ENCODE measurements around the gene TRMT2A. TPM values are rescaled to one million over a fixed set of nuclear protein-coding genes. Genes with fewer than 3 reads are reported as not detected.

TRMT2A gene
- total RNA-seq, 1 donor from 2014 or later, result 31.8 TPM

DNA sequence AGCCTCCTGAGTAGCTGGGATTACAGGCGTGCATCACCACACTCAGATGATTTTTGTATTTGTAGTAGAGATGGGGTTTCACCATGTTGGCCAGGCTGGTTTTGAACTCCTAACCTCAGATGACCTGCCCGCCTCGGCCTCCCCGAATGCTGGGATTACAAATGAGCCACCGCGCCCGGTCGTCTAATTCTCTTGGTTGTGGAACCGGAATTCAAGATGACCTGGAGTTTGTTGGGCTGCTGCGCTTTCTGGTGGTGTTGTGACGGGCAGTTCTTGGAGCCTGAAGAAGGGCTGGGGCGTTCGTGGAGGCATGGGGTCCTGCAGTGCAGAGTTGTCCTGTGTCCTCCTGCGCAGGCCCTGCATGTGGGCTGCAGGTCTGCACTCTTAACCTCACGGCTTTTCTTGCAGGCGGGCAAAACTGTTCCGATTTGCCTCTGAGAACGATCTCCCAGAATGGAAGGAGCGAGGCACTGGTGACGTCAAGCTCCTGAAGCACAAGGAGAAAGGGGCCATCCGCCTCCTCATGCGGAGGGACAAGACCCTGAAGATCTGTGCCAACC lies 4.9 kb upstream of the TRMT2A start:
- H3K9me3 ChIP-seq (ENCODE audit: control insufficient read depth in 3 of 3, low read length in 3 of 3), result no peaks in the 10 kb centered on the region
- no peak overlapping the region for H3K9ac ChIP-seq (ENCODE audit: low read depth in 1 of 3, low read length in 3 of 3)
- no peaks in the 10 kb centered on the region for H3K27me3 ChIP-seq (ENCODE audit: control insufficient read depth in 3 of 3, insufficient read depth in 3 of 3, low read length in 3 of 3)
- no peak overlapping the region for H3K27ac ChIP-seq (ENCODE audit: low read depth, low read length)
- no peak overlapping the region for H3K4me3 ChIP-seq (ENCODE audit: low read length in 3 of 3)
- H3K36me3 ChIP-seq (ENCODE audit: control insufficient read depth in 3 of 3, insufficient read depth in 3 of 3, low read length in 3 of 3), result peaks cover 40 to 53% (median 43%) of the 10 kb centered on the region in 3 donors
- H3K4me1 ChIP-seq (ENCODE audit: control insufficient read depth in 3 of 3, insufficient read depth in 3 of 3, low read length in 3 of 3), result peaks cover 21 to 60% (median 36%) of the 10 kb centered on the region in 3 donors

DNA sequence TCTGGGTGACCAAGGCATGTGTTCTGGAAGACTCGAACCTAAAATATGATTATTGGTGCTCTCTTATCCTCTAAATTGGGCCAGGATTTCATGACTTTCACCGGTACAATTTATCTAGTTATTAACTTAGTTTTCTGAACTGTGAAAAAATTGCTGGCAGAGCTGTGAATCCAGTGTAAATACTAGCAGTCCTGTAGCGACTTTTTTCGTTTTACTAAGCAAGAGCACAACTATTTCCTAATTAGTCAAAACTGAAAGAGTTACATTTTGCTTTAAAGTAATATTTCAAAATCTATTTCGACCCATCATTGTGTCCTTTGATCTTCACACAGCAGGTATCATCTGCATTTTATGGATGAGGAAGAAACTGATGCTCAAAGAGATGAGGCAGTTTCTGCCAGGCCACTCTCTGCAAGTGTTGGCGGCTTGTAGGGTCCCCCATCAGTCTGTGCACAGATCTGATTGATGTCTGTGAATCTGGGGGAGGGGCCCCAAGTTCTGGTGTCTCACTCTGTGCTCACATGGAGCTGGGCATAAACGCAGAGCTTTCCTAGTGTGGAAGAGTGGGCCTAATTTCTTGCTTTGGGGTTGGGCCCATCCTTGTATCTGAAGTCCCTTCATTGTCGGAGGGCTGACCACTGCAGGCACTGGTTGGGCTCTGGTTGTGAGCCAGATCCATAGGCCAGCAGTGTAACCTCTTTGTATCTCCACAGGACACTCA lies 1.4 kb upstream of the TRMT2A start:
- H3K9me3 ChIP-seq (ENCODE audit: control insufficient read depth in 3 of 3, low read length in 3 of 3), result no peaks in the 10 kb centered on the region
- H3K9ac ChIP-seq (ENCODE audit: low read depth in 1 of 3, low read length in 3 of 3), result peak overlapping the region; percentile 74 to 89 (median 86)
- H3K4me1 ChIP-seq (ENCODE audit: control insufficient read depth in 3 of 3, insufficient read depth in 3 of 3, low read length in 3 of 3), result peaks cover 29 to 57% (median 41%) of the 10 kb centered on the region in 3 donors
- H3K27me3 ChIP-seq (ENCODE audit: control insufficient read depth in 3 of 3, insufficient read depth in 3 of 3, low read length in 3 of 3), result no peaks in the 10 kb centered on the region
- peak overlapping the region; percentile 76 to 83 (median 78) for H3K4me3 ChIP-seq (ENCODE audit: low read length in 3 of 3)
- peak overlapping the region; percentile 3 for H3K27ac ChIP-seq (ENCODE audit: low read depth, low read length)
- H3K36me3 ChIP-seq (ENCODE audit: control insufficient read depth in 3 of 3, insufficient read depth in 3 of 3, low read length in 3 of 3), result peaks cover 36 to 46% (median 45%) of the 10 kb centered on the region in 3 donors

DNA sequence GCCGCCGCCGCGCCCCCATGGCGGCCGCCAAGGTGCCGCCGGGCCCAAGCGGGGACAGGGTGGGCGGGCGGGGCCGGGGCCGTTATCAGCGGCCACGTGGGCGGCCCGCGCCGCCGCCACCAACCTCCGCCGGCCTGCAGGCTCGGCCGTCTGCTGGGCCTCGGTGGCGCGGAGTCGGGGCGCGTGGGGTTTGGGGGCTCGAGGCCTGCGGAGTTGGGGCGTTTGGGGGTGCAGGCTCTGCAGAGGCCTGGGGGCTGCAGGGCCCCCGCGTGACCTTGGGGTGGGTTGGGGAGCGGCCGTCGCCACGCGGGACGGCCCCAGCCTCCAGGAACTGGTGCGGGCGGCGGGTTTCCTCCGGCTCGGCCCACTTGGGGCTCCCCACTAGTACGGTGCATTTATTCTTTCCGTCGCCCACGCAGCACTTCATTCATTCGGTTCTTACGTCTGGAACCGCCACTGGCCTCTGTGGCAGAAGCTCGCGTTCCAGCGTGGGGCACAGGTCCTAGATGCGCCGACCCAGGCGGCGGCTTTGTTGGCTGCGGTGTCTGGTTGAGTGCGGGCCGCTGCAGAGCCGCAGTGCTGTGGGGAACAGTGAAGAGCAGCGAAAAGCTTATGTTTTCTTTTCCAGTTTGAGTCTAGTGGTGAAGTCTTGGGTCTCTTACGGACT lies 740 bp upstream of the TRMT2A start:
- peaks cover 29 to 56% (median 41%) of the 10 kb centered on the region in 3 donors for H3K4me1 ChIP-seq (ENCODE audit: control insufficient read depth in 3 of 3, insufficient read depth in 3 of 3, low read length in 3 of 3)
- H3K27ac ChIP-seq (ENCODE audit: low read depth, low read length), result peak overlapping the region; percentile 3

DNA sequence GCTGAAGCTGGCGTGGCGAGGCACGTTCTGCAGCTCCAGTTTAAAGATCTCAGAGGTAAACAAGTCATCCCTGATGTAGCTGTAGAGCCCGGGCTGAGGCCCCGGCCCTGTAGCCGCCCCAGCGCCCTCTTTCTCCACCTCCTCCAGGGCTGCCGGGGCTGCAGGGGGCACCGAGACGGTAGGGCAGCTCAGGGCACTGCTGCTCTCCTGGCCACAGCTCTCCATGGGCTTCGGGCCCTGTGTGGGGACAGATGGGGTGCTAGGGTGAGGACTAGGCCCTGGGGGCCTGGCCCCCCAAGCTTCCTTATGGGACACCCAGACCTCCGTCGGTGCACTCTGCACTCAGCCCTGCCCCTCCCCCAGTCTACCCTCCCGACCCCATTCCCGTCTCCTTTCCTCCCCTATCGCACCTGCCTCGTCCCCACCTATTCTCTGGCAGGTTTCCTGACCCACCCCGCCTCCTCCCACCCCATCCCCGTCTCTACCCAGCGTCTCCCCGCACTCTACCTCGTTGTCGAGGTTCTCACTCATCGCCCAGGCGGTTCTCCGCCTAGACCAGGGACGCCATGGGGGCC lies 563 bp downstream of the TRMT2A start:
- Histone ChIP-seq H3K4me1 (ENCODE audit: control insufficient read depth in 3 of 3, insufficient read depth in 3 of 3, low read length in 3 of 3) (peaks cover 29 to 65% (median 47%) of the 10 kb centered on the region in 3 donors), H3K4me3 (ENCODE audit: low read length in 3 of 3) (peak overlapping the region; percentile 86 to 98 (median 89)), H3K9ac (ENCODE audit: low read depth in 1 of 3, low read length in 3 of 3) (peak overlapping the region; percentile 90 to 96 (median 94)), H3K9me3 (ENCODE audit: control insufficient read depth in 3 of 3, low read length in 3 of 3) (no peaks in the 10 kb centered on the region), H3K36me3 (ENCODE audit: control insufficient read depth in 3 of 3, insufficient read depth in 3 of 3, low read length in 3 of 3) (peaks cover 46 to 50% (median 49%) of the 10 kb centered on the region in 3 donors), H3K27ac (ENCODE audit: low read depth, low read length) (peak overlapping the region; percentile 93), H3K27me3 (ENCODE audit: control insufficient read depth in 3 of 3, insufficient read depth in 3 of 3, low read length in 3 of 3) (no peaks in the 10 kb centered on the region)

More for the DNA sequence above, 740 bp upstream of the TRMT2A start:
- H3K36me3 ChIP-seq (ENCODE audit: control insufficient read depth in 3 of 3, insufficient read depth in 3 of 3, low read length in 3 of 3), result peaks cover 41 to 51% (median 48%) of the 10 kb centered on the region in 3 donors
- peak overlapping the region; percentile 74 to 89 (median 86) for H3K9ac ChIP-seq (ENCODE audit: low read depth in 1 of 3, low read length in 3 of 3)
- H3K4me3 ChIP-seq (ENCODE audit: low read length in 3 of 3), result peak overlapping the region; percentile 76 to 83 (median 78)
- H3K9me3 ChIP-seq (ENCODE audit: control insufficient read depth in 3 of 3, low read length in 3 of 3), result no peaks in the 10 kb centered on the region
- no peaks in the 10 kb centered on the region for H3K27me3 ChIP-seq (ENCODE audit: control insufficient read depth in 3 of 3, insufficient read depth in 3 of 3, low read length in 3 of 3)

DNA sequence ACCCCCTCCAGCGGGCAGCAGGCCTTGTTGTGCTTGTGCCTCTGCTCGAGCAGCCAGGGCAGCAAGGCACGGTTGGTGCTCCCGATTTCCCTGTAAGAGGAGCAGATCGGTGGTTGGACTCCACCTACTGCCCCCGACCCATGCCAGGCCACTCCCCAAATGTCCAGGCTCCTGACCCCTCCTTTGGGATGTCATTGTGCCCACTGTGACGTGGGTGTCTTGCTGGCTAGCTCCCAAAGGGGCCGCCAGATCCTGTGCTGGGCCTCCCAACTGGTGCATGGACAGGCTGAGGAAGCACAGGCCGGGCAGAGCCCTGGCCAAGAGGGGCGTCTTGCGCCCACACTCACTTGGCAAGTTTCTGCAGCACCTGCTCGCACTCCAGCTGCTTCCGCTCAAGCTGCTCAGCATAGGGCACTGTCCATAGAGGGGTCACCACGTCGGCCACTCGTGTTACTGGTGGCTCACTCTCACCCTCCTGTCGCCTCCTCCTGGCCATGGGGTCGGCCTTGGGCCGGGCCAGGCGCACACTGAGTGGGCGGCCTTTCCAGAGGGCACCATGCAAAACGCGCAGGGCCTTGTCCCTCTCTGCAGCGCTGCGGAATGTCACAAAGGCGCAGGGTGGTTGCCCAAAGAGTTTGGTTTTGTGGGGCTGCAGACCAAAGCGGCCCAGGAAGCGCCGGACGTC lies 1.2 kb downstream of the TRMT2A start, which contains the start of gene RANBP1:
RANBP1 (plus strand) TSS at position 414 of the 685 bp plus-strand sequence; CDS start at position 495, 81 bp downstream.
- Histone ChIP-seq H3K4me1 (ENCODE audit: control insufficient read depth in 3 of 3, insufficient read depth in 3 of 3, low read length in 3 of 3) (peaks cover 29 to 64% (median 50%) of the 10 kb centered on the region in 3 donors), H3K9me3 (ENCODE audit: control insufficient read depth in 3 of 3, low read length in 3 of 3) (no peaks in the 10 kb centered on the region), H3K27ac (ENCODE audit: low read depth, low read length) (peak within 1 kb of the TSS; percentile 93), H3K36me3 (ENCODE audit: control insufficient read depth in 3 of 3, insufficient read depth in 3 of 3, low read length in 3 of 3) (peaks cover 49 to 51% (median 50%) of the 10 kb centered on the region in 3 donors), H3K9ac (ENCODE audit: low read depth in 1 of 3, low read length in 3 of 3) (peak within 1 kb of the TSS; percentile 90 to 96 (median 94)), H3K4me3 (ENCODE audit: low read length in 3 of 3) (peak within 1 kb of the TSS; percentile 86 to 98 (median 89)), H3K27me3 (ENCODE audit: control insufficient read depth in 3 of 3, insufficient read depth in 3 of 3, low read length in 3 of 3) (no peaks in the 10 kb centered on the region)

DNA sequence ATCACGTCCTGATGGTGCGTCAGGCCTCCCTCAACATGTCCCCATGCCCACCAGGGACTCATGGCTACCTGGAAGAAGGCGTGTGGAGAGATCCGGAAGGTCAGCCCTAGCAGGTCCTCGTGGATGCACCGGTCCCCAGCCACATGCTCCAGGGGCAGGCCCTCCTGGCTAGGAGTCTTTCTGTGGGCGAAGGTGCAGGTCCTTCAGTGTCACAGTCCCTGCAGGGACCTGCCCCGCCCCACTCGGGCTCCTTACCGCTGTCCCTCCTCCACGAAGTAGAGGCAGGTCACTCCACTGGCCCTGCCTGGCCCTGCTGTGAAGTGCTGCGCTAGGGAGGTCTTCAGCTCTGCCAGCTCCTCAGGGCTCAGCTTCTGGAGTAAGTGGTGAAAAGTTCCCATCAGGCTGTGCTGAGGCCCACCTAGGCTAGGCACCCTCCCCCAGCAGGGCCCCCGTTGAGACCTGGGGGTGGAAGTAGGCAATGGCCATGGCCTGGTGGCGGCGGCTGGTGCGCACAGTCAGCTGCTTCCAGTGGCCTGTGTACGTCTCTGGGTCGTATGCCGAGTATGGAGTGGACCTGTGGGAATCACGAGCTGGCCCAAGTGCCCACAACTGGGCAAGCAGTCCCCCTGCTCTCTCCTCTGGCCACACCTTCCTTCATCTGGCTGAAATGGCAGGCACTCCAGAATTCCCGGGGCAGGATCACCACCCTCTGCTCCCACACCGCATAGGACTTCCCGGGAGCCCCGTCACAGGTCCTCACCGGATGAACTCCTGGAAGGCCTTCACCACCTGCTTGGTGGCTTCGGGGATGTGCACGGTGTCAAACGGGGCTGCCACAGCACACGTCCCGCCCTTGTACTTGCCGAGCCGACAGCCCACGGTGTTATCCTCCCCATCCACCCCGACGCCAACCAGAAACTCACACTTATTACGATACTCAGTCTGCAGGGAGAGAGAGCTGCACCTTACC lies 2.2 kb downstream of the TRMT2A start:
- H3K9ac ChIP-seq (ENCODE audit: low read depth in 1 of 3, low read length in 3 of 3), result peak overlapping the region in 2 of 3 donors; percentile 57 to 96
- H3K4me1 ChIP-seq (ENCODE audit: control insufficient read depth in 3 of 3, insufficient read depth in 3 of 3, low read length in 3 of 3), result peaks cover 29 to 53% (median 46%) of the 10 kb centered on the region in 3 donors

DNA sequence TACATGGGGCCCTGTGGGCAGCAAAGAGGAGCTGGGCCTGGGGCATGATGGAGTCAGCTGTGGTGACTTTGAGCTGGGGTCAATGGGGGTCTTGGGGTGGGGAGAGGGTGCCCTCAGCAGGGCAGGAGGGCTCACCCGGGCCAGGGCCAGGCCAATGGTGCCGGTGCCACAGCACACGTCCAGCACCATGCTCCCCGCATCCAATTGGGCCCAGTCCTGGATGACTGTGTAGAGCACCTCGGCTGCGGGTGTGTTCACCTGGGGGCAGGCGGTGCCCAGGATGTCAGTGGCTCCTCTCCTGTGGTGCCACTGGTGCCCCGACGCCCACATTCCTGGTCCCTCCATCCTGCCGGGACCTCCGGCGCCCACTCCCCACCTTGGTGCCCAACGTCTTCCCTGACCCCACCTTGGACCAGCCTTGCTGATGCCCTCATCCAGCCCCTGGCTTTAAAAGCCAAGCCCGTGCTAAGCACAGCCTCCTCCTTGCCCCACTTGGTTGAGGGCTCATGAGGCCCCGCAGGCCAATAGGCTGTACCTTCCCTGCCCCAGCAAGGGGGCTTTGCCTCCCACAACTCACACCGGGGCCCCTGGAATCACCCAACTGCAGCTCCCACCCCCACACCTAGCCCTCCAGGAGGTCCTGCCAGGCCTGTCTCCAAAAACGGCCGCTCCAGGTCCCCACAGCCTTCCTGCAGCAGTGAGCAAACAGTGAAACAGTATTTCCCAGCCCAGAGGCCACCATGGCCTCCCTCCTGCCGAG lies 3.3 kb downstream of the TRMT2A start:
- Histone ChIP-seq H3K27ac (ENCODE audit: low read depth, low read length) (no peak overlapping the region), H3K36me3 (ENCODE audit: control insufficient read depth in 3 of 3, insufficient read depth in 3 of 3, low read length in 3 of 3) (peaks cover 49 to 59% (median 56%) of the 10 kb centered on the region in 3 donors), H3K27me3 (ENCODE audit: control insufficient read depth in 3 of 3, insufficient read depth in 3 of 3, low read length in 3 of 3) (no peaks in the 10 kb centered on the region), H3K9me3 (ENCODE audit: control insufficient read depth in 3 of 3, low read length in 3 of 3) (no peaks in the 10 kb centered on the region), H3K4me1 (ENCODE audit: control insufficient read depth in 3 of 3, insufficient read depth in 3 of 3, low read length in 3 of 3) (peaks cover 23 to 45% (median 38%) of the 10 kb centered on the region in 3 donors), H3K9ac (ENCODE audit: low read depth in 1 of 3, low read length in 3 of 3) (no peak overlapping the region), H3K4me3 (ENCODE audit: low read length in 3 of 3) (no peak overlapping the region)

More for the DNA sequence above, 2.2 kb downstream of the TRMT2A start:
- Histone ChIP-seq H3K27me3 (ENCODE audit: control insufficient read depth in 3 of 3, insufficient read depth in 3 of 3, low read length in 3 of 3) (no peaks in the 10 kb centered on the region), H3K4me3 (ENCODE audit: low read length in 3 of 3) (peak overlapping the region in 1 of 3 donors; percentile 29), H3K27ac (ENCODE audit: low read depth, low read length) (no peak overlapping the region), H3K36me3 (ENCODE audit: control insufficient read depth in 3 of 3, insufficient read depth in 3 of 3, low read length in 3 of 3) (peaks cover 47 to 51% (median 50%) of the 10 kb centered on the region in 3 donors), H3K9me3 (ENCODE audit: control insufficient read depth in 3 of 3, low read length in 3 of 3) (no peaks in the 10 kb centered on the region)

Data from skeletal muscle tissue (tissue), 4 donors.